HG03354 (cell line): ENCODE data around the gene ENOX1.

Source experiments
- ATAC-seq: cut with Tn5 transposase; IDR thresholded peaks from one replicate; pipeline ENCODE4 v1.9.1; 2021; ENCODE audit warnings: mild to moderate bottlenecking; ENCODE audit not compliant: unreplicated experiment, poor library complexity, severe bottlenecking

ENOX1 gene

DNA sequence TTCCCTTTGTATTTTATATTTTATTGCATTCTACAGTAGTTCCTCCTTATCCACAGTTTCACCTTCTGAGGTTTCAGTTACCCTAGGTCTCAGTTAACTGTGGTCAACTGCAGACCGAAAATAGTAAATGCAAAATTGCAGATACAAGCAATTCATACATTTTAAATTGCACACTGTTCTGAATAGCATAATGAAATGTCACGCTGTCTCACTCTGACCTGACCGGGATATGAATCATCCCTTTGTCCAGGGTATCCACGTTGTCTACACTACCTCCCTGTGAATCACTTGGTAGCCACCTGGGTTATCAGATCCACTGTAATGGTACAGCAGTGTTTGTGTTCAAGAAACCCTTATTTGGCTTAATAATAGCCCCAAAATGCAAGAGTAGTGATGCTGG lies 438.4 kb downstream of the ENOX1 start:
- ATAC-seq = no peak

DNA sequence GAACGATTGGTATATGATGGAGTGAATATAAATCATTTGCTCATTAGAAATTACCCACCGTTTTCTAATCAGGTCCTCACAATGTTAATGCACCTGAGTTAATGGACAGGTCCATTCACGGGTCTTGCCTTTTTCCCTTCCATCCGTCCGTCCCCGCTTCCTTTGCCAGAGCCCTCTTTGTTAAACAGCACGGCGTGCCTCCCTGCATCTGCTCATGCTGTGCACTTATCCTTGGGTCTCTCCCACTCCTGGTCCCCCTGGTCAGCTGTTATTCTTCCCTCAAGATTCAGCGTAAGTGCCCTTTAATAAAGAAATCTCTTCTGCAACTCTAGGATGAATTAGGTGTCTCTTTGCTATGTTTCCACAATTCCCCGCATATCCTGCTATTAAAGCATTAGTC lies 438.9 kb downstream of the ENOX1 start:
- no peak for ATAC-seq

- no peak for ATAC-seq
These were observed 440.3 kb downstream of the ENOX1 start for GRCh38 chr13:43346427-43346826.

- no peak for ATAC-seq
These were observed 443.1 kb downstream of the ENOX1 start for GRCh38 chr13:43343645-43344044.

GRCh38 chr13:43339805-43340550 lies 446.8 kb downstream of the ENOX1 start:
- ATAC-seq = no peak

- no peak for ATAC-seq
These were observed 447.5 kb downstream of the ENOX1 start for GRCh38 chr13:43339145-43339804.

- no peak for ATAC-seq
These were observed 451.0 kb downstream of the ENOX1 start for GRCh38 chr13:43335764-43336163.

GRCh38 chr13:43333176-43333575 lies 453.6 kb downstream of the ENOX1 start:
- ATAC-seq = no peak

DNA sequence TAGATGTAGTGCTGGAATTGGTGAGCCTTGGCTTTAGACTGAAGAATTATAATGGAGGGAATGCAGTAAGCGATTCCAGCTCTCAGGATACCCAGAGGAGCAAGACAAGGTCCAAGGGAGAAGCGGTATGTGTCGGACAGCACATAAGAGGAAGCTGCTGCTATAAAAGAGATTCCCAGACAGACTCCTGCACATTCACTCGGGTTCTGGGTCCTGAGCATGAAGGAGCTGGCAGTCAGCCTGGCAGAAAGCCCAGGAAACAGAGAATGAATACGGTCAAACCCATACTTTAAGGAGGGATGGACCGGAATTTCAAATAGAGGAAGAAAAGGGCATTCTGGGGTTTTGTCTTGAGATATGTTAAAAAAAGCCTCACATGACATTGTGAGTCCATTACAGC lies 455.1 kb downstream of the ENOX1 start:
- no peak for ATAC-seq

- ATAC-seq = no peak
These were observed 457.1 kb downstream of the ENOX1 start for GRCh38 chr13:43329702-43330101.

DNA sequence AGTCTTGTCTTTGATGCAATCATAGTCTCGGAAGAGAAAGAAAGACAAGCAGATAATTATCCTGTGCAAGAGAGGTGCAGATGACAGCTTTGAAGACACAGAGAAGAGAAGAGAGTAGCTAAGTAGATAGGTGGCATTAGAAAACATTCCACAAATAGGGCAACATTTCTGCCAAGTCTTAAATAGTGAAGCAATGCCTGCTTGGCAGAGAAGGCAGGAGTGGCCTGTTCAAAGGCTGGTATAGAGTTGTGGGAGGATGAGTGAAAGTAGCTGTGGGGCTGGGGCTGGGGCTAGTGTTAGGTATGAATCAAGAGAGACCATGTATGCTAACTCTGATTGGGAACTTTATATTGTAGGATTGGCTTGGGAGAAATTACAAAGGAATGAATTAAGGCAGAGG lies 457.9 kb downstream of the ENOX1 start:
- ATAC-seq = no peak

DNA sequence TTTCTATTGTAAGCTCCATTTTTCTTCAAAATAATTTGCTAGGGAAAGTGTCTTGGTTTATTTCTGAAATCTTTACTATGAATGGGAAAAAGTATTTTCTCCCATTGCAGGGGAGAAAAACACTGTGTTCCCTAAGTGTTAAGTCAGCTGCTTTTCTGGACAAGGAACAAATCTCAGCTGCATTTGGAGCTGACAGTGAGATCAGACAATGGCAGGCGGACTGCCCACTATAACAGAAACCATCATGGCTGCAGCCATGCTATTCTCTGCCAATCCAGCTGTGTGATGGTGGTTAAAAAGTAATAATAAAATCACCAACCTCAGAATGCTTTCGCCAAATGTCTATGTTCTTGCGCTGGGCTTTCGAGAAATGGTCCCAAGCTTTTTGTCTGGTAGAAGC lies 460.7 kb downstream of the ENOX1 start:
- ATAC-seq = no peak

GRCh38 chr13:43325636-43326035 lies 461.1 kb downstream of the ENOX1 start:
- no peak for ATAC-seq

- no peak for ATAC-seq
These were observed 462.6 kb downstream of the ENOX1 start for GRCh38 chr13:43324129-43324528.

GRCh38 chr13:43319617-43320444 lies 466.9 kb downstream of the ENOX1 start:
- no peak for ATAC-seq

- ATAC-seq = no peak
These were observed 469.8 kb downstream of the ENOX1 start for GRCh38 chr13:43316946-43317353.

DNA sequence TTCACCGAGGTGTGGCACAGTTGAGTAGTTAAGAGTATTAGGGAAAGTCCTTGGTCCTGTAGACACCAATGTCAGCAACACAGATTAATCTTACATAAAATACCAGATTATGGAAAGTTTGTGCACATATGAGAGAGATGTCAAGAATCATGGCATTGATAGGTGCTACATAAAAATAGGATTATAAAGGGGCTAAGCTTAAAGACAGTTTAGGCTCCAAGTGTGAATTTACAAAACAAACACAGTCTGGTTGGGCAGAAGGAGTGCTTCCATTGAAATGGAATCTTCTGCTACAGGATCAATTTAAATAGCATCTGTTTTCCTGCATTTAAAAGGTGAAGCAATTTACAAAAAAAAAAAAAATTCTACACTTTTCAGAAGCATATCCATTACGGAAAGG lies 470.5 kb downstream of the ENOX1 start:
- ATAC-seq = no peak

- no peak for ATAC-seq
These were observed 471.2 kb downstream of the ENOX1 start for GRCh38 chr13:43315522-43315921.

GRCh38 chr13:43309311-43309710 lies 477.5 kb downstream of the ENOX1 start:
- no peak for ATAC-seq

DNA sequence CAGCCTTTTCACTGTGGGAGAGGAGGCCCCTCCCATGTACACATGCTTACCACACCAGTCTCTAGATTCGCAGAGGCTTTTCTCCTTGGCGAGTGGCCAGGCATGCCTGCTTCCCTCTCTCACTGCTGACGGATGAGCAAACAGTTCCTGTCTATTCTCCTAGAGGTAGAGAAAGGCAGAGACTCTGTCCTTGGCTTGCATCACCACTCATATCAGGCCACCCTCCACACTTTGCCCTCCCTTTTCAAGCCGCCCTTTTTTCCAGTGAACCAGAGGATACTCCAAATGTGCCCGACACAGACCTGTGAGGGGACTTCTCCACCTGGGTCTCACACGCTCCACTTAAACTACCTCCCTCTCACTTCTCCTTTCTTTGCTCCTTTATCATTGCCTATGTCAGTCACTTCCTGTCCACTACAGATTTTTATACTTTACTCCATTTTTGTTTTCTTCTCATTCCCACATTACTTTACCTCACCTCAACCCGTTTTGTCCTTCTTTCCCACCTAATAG lies 478.8 kb downstream of the ENOX1 start:
- ATAC-seq = peak; percentile 86
